SK-N-DZ (cell line): ENCODE results near the gene GBP3.
"Not testable (repeated sequence)": the region's sequence is repeated elsewhere in the genome, so short reads cannot be mapped to it uniquely, and the experiment has no call there.

Experiments used
- DNase-seq: peaks from one replicate; pipeline ENCODE4 v3.0.0-alpha.2; 2015; ENCODE audit warnings: low spot score

The GBP3 gene

DNA sequence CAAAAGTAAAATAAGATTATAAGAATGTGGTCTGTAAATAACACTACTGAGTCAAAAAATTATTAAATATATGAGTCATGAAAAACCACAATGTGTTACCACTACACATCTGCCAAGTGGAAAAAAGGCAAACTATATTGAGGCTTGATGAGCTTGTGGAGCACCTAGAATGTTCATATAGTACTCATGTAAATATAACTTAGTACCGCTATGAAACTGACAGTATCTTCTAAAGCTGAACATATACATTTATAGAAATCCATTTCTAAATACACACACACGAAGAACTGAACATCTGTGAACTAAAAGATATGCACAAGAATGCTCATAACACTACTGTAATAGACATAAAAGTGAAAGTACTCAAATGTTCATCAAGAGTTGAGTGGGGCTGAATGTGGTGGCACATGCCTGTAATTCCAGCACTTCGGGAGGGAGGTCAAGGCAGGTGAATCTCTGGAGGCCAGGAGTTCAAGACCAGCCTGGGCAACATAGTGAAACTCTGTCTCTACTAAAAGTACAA is 18.5 kb upstream of the GBP3 start:
- DNase-seq: no peak

DNA sequence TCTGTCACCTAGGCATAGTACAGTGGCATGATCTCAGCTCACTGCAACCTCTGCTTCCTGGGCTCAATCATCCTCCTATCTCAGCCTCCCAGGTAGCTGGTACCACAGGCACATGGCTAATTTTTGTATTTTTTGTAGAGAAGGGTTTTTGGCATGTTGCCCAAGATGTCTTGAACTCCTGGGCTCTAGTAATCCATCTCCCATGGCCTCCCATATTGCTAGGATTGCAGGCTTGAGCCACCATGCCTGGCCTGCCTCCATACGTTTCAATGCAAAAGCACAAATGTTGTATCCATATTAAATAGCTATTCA is 17.6 kb upstream of the GBP3 start:
- DNase-seq: no peak

DNA sequence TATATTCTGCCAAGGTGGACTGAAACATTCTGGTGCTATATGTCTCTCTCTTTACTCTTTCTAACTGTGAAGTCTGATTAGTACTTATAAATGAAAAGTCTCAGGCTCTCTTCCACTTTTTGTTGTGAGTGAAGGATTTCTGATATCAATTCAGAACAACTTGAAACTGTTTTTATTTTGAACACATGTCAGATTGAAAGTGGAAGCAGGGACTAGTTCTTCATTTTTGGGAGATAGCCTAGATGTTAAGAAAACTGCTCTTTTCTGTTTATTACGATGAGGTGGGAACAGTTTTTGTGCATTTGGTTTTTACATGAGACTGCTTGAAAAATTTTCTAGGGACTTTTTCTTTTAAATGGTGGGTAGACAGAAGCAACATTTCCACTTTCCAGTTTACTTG is 14.5 kb upstream of the GBP3 start:
- no peak for DNase-seq

DNA sequence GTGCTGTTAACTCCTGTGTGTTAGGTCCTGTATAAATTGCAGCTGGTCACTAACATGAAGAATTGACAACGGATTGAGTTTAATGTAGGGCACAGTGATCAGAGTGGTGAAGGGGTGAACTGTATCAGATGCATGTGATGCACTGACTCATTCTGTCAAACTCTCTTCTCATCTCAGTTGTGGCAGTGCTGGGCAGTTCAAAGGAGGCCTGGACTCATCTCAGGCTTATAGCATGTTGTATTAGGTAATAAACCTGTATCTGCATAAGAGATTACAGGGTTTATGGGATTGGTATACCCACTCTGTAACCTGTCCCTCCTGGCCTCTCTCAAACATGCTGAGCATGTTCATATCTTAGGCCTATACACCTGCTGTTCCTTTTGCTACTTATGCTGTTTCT is 12.4 kb upstream of the GBP3 start:
- no peak for DNase-seq

DNA sequence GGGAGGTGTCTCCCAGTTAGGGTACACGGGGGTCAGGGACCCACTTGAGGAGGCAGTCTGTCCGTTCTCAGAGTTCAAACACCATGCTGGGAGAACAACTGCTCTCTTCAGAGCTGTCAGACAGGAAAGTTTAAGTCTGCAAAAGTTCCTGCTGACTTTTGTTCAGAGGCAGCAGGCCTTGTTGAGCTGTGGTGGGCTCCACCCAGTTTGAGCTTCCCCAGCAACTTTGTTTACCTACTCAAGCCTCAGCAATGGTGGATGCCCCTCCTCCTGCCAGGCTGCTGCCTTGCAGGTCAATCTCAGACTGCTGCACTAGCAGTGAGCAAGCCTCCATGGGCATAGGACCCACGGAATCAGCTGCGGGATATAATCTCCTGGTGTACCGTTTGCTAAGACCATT is 11.3 kb upstream of the GBP3 start:
- not testable (repeated sequence) for DNase-seq

DNA sequence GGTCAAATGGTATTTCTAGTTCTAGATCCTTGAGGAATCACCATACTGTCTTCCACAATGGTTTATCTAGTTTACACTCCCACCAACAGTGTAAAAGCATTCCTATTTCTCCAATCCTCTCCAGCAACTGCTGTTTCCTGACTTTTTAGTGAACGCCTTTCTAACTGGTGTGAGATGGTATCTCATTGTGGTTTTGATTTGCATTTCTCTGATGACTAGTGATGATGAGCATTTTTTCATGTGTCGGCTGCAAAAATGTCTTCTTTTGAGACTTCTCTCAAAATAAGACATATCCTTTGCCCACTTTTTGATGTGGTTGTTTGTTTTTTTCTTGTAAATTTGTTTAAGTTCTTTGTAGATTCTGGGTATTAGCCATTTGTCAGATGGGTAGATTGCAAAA is 6.4 kb upstream of the GBP3 start:
- DNase-seq: not testable (repeated sequence)

DNA sequence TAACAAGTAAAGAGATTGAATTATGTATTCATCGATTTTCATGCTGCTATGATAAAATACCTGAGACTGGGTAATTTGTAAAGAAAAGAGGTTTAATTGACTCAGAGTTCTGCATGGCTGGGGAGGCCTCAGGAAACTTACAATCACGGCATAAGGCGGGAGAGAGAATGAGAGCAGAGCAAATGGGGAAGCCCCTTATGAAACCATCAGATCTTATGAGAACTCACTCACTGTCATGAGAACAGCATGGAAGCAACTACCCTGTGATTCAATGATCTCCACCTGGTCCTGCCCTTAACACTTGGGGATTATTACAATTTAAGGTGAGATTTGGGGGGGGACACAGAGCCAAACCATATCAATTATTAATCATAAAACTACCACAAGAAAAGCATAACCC is 3.3 kb upstream of the GBP3 start:
- DNase-seq: no peak

DNA sequence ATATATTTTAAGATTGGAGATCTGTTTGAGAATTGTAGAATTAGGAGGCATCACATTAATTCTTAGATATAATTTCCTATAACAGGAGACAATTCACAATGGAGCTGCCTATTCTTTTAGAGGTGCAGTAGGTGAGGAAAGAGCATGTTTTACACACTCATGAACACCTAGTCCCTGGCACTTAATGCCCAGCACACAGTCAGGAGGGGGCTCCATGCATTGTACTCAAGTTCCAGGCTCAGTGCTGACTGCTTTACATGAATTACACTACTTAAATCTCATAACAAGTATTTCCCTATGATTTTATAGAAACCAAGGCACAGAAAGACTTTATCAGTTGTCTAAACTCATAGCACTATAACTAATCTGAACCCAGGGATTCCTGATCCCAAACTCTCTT is 360 bp upstream of the GBP3 start:
- DNase-seq: no peak

DNA sequence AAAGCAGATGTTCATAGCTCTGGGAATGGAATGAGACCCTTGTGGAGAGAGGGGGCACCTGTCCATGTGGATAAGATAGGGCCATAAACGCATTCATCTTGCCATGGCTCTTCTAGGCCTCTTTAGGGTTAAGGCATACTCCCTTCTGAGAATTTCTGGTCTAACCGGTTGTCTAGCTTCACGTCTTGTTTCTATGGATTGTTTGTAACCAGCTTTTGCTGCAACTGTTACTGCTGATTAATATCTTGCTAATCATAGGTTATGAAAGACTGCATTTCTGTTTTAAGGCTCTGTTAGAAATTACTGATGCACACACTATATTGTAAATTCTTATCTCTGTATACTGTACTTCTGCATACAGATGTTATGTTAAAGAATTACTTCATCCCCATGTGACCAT is 4.3 kb downstream of the GBP3 start:
- DNase-seq: not testable (repeated sequence)

DNA sequence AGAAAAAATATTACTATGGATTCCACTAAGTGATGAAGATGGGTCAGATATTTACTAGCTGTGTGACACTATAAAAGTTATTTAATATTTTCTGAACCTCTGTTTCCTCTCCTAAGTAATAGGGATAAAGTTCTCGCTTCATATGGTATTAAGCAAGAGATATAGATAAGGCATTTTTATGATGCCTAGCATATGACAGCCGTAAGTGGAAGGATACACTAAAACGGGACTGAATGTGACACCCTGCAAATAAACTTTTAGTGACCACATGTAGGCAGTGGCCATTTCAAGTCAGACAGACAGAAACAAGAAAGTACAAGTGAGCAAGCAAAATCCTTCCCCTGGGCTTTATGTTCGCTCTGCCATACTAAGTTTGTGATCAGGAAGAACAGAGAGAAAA is 14.2 kb downstream of the GBP3 start:
- no peak for DNase-seq

DNA sequence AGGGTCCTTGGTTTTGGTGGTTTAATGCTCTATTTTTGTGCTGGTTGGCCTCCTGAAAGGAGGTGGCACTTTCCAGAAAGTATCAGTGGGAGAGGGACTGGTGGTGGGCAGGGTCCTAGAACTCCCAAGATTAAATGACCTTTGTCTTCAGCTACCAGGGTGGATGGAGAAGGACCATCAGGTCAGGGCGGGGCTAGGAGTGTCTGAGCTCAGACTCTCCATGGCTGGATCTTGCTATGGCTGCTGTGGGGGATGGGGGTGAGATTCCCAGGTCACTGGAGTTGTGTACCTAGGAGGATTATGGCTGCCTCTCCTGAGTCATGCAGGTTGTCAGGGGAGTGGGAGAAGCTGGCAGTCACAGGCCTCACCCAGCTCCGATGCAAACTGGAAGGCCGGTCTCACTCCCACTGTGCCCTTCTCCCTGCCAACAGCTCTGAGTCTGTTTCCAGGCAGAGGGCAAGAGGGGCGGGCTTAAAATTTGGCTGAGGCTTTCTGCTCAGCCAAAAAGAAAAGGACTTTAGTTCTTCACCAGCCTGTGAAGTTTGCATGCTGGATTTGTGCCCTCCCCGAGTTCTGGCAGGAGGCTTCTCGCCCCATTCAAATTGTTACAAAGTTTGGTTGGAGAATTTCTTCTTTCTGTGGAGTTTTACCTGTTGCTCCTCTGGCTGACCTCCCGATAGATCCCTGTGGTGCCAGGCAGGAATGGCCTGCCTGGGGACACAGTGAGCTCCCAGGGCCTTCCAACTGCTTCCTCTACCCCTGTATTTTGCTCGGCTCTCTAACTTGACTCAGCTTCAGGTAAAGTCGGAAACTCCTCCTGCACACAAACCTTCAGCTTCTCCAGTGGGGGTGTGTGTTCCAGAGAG is 17.1 kb downstream of the GBP3 start:
- no peak for DNase-seq

DNA sequence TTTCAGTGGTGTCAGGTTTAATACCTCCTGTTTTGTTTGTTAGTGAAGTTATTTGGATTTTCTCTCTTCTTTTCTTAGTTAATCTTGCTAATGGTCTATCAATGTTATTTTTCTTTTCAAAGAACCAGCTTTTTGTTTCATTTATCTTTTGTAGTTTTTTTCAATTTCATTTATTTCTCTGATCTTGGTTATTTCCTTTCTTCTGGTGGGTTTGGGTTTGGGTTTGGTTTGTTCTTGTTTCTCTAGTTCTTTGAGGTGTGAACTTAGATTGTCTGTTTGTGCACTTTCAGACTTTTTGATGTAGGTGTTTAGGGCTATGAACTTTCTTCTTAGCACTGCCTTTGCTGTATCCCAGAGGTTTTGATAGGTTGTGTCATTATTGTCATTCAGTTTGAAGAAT is 20.5 kb downstream of the GBP3 start:
- DNase-seq: not testable (repeated sequence)

DNA sequence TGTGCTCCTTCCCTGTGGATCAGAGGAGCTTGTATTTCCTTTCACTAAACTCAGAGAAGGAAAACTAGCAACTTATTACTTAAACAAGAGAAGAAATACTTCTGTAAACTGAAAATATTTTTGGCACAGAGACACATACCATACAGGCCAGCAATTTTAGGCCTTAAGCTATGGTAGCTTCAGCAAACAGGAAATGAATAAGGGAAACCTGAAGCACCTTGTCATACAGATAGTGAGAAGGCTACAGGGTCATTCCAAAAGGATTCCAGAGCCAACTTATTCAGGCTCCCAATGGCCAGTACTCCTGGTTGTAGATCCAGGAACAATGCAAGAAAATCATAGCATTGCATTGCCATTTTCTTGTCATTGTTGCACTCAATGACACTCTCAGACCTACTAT is 21.2 kb downstream of the GBP3 start:
- DNase-seq: no peak

DNA sequence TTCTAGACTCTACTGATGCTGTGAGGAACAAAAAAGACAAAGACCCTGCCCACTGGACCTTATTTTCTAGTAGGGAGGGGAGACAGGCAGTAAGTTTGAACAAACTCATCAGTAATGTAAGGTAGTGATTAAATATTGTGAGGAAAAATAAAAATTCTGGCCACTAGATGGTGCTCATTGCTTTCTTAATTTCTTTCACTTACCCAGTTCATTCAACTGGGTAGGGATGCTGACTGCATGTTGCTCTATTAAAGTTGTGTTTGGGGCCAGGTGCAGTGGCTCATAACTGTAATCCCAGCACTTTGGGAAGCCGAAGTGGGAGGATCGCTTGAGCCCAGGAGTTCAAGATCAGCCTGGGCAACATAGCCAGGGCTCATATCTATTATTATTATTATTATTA is 23.9 kb downstream of the GBP3 start:
- peak; percentile 73 for DNase-seq

DNA sequence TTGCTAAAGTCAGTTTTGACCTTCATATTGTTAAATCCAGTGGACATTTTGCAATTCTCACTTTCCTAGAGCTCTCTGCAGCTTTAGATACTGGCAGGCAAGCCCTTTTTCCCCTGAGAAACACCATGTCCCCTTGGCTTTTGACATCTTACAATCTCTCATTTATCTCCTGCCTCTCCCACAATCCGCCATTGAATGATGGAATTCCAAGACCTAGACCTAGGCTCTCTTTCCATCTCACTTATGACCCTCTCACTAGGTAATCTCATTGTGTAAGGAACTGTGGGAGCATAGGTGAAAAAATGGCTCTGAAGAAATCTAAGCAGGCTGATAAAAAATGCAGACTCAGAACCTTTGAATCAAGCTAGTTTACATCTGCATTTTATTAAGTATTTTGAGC is 32.2 kb downstream of the GBP3 start:
- no peak for DNase-seq

DNA sequence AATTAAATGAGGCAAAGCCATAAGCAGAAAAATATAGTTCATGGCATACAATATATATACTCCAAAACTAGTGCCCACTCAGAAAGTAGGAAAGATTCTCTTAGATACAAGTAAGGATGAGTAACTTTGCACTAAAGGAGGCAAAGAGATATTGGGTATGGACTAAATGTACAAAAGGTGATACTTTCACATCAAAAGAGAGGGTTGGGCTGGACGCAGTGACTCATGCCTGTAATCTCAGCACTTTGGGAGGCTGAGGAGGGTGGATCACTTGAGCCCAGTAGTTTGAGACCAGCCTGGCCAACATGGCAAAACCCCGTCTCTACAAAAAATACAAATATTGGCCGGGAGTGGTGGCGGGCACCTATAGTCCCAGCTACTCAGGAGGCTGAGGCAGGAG is 37.0 kb downstream of the GBP3 start:
- no peak for DNase-seq

DNA sequence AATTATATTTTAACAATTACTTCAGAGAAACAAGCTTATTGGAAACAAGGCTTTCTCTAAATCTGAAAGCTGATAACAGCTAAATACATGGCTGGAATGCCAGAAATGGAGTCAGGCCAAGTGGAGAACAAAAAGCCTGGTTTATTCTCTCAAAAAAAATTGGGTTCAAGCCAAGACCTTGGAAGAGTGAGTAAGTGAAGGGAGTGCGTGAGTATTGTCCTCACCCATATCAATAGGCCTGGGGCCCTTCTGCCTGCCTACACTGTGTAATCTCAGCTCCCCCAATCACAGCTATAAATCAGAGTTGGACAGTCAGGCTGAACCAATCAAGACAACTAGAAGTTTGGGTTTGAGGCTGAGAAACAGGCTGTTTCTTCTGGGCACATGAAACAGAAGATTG is 37.6 kb downstream of the GBP3 start:
- DNase-seq: no peak

DNA sequence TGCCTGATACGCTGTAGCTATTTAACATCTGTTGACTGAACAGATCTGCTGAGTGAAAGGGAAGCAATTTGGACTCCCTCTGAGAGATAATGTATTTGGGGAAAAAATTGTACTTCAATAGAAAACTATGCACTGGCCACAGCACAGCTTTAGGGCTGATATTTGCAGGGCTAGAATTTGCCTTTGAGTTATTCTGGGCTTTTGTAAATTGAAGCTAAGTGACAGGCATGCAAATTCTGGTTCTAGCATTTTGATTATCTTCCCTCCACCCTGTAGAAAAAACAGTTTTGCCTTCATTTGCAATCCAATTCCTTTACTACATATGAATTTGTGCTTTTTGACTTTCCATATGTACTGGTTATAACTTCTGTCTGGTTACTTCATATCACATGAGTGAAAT is 38.1 kb downstream of the GBP3 start:
- DNase-seq: no peak

DNA sequence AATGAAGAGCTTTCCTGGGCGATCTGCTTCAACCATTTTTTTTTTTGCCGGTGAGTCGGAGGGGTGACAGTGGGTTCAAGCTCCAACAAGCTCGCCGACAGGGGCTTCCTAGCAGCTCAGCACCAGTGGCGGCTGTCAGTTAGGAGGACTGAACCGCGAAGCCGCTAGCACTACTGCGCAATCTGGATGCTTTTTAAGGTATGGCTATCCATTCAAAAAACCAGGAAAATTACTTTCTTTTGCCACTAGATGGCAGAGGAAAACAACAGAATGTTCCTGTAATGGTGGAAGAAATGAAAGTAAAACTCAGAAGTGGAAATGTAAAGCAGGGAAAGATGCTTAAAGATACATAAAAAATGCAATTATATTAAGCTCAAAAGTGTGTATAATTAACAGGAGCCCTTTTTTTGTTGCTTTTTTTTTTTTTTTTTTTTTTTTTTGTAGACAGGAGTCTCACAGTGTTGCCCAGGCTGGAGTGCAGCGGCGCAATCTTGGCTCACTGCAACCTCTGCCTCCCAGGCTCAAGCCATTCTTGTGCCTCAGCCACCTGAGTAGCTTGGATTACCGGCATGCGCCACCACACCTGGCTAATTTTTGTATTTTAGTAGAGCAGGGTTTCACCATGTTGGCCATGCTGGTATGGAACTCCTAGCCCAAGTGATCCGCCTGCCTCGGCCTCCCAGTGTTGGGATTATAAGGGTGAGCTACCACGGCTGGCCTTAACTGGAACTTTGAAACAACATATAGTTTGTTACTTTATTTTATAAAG is 38.7 kb downstream of the GBP3 start:
- peak; percentile 21 for DNase-seq

DNA sequence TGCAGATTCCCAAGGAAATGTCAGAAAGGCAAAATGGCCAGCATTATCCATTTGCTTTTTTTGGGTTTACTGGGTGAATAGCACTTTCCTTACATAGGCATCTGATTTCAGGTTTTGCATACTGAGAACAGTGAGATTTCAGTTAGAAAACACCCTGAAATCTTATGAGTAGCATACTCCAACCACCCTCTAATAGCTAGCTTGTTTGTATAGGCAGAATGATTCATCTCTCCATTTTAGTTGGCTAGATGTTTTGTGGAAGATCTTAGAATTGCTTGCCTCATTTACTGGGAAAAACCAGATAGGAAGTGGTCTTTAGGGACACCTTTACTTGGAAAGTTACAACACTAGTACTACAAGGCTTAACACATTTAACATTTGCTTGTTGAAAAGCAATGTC is 40.6 kb downstream of the GBP3 start:
- DNase-seq: no peak

DNA sequence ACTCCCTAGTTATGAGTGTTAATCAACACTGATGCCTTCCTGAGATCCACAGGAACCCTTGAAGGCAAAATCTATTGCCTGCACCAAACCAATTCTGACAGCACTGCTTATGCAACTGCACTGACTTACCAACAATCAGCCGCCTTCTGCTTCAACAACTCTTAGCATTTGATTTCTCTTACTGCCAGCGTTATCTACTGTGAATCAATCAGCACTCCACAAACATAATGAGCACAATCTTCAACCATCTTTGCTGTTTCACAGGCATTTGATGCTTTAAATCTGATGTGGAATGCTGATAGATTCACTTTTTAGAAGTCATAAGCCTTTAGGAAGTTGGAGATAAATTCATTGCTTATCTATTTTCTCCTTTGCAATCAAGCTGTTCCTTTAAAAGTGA is 41.2 kb downstream of the GBP3 start:
- DNase-seq: not testable (repeated sequence)

DNA sequence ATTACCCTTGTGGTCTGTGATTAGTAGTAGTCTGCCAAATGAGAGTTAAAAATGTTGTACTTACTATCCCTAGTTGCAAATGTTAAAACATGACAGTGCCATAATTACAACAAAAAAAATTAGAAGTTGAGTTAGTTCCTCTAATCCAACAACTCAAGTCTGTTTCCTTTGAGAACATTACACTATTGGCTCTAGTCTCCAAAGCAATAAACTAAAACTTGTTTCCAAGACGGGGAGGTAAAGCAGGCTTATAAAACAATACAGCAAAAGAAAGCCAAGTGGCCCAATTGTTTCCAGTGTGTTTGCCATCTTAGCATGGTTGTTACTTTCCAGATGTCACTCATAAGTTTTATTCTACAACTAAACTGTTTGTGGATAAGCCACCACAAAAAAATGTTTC is 41.8 kb downstream of the GBP3 start:
- DNase-seq: no peak

DNA sequence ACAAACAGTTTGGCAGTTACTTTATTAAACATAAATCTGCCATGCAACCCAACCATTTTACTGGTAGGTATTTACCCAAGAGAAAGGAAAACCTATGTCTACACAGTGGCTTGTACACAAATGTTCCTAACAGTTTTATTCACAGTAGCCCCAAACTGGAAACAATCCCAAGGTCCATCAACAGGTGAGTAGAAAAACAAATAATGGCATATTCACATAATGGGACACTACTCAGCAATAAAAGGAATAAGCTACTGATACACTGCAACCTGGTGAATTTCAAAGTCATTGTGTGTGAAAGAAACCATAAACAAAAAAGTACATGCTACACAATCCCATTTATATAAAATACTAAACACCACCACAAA is 42.9 kb downstream of the GBP3 start:
- no peak for DNase-seq
